SK-N-SH (cell line): ENCODE results near the gene TMED1. TPM values are rescaled to one million over a fixed set of nuclear protein-coding genes. Genes with fewer than 3 reads are reported as not detected.

ENCODE experiments used
- CTCF ChIA-PET: fragments of 300-600, 350-600 bp; formaldehyde crosslinking; extraction: SDS; loops from one replicate; lab custom pipeline; 2021; lab: Yijun Ruan, JAX
- POLR2A ChIA-PET: fragments of 350-600 bp; sonication (Branson Sonifier 250); formaldehyde crosslinking; extraction: SDS; loops from one replicate; lab custom pipeline; 2020; ENCODE audit warnings: antibody characterized with exemption, inconsistent platforms; lab: Yijun Ruan, JAX
- DNase-seq: peaks from one replicate; pipeline ENCODE4 v3.0.0; 2012
- H2AFZ ChIP-seq: fragments of 200-600 bp; sonication (generic); 2 replicates; pipeline ENCODE4 v1.8.1; 2016; ENCODE audit warnings: antibody characterized with exemption, mild to moderate bottlenecking, low read depth
- H3F3A ChIP-seq: fragments of 200-600 bp; sonication (generic); replicated peaks from 2 replicates; pipeline ENCODE3; 2016; ENCODE audit warnings: antibody characterized with exemption, mild to moderate bottlenecking; ENCODE audit not compliant: insufficient read depth
- H3K27ac ChIP-seq, 2 experiments: fragments of 200-500 bp in 1 of 2; fragments of 200-600 bp in 1 of 2; sonication (Bioruptor generic) in 1 of 2; sonication (generic), shearing (Covaris generic) in 1 of 2; 2 replicates each; pipeline versions ENCODE4 v1.5.1 to v1.6.1; 2014 to 2016; ENCODE audit warnings: low read depth in 2 of 2, inconsistent platforms in 1 of 2, low read length in 1 of 2, mild to moderate bottlenecking in 1 of 2, mixed read lengths in 1 of 2
- H3K27me3 ChIP-seq: fragments of 200-600 bp; sonication (generic), shearing (Covaris generic); 2 replicates; pipeline ENCODE4 v1.6.1; 2016; ENCODE audit warnings: mixed run types; ENCODE audit not compliant: insufficient read depth
- H3K36me3 ChIP-seq, 2 experiments: fragments of 200-500 bp in 1 of 2; fragments of 200-600 bp in 1 of 2; sonication (Bioruptor generic) in 1 of 2; sonication (generic) in 1 of 2; replicated peaks in 1 of 2; 2 replicates each; pipeline versions ENCODE3 to v1.5.1; 2014 to 2016; ENCODE audit warnings: low read length in 1 of 2, mild to moderate bottlenecking in 1 of 2; ENCODE audit not compliant: insufficient read depth in 2 of 2, control insufficient read depth in 1 of 2
- H3K4me1 ChIP-seq, 2 experiments: fragments of 200-500 bp in 1 of 2; fragments of 200-600 bp in 1 of 2; sonication (Bioruptor generic) in 1 of 2; sonication (generic), shearing (Covaris generic) in 1 of 2; 2 replicates each; pipeline versions ENCODE4 v1.5.1 to v1.6.1; 2014 to 2016; ENCODE audit warnings: low read depth in 1 of 2, low read length in 1 of 2, mixed run types in 1 of 2; ENCODE audit not compliant: insufficient read depth in 2 of 2, control insufficient read depth in 1 of 2
- H3K4me2 ChIP-seq: fragments of 200-600 bp; sonication (generic), shearing (Covaris generic); 2 replicates; pipeline ENCODE4 v1.6.1; 2017; ENCODE audit warnings: mixed run types
- H3K4me3 ChIP-seq, 2 experiments: fragments of 200-500 bp in 1 of 2; fragments of 200-600 bp in 1 of 2; sonication (Bioruptor generic) in 1 of 2; sonication (generic), shearing (Covaris generic) in 1 of 2; 2 replicates each; pipeline versions ENCODE4 v1.5.1 to v1.8.1; 2014 to 2016; ENCODE audit warnings: low read depth in 2 of 2, inconsistent platforms in 1 of 2, low read length in 1 of 2, mild to moderate bottlenecking in 1 of 2, mixed read lengths in 1 of 2, moderate library complexity in 1 of 2
- H3K79me2 ChIP-seq: fragments of 200-600 bp; sonication (generic); 2 replicates; pipeline ENCODE4 v1.8.1; 2017; ENCODE audit warnings: mild to moderate bottlenecking; ENCODE audit not compliant: insufficient read depth
- H3K9ac ChIP-seq: fragments of 200-600 bp; sonication (generic); 2 replicates; pipeline ENCODE4 v1.6.1; 2017; ENCODE audit warnings: mixed run types
- H3K9me2 ChIP-seq: fragments of 200-600 bp; sonication (generic); 2 replicates; pipeline ENCODE4 v1.6.1; 2017; ENCODE audit warnings: mixed run types
- H3K9me3 ChIP-seq: fragments of 200-600 bp; sonication (generic); 2 replicates; pipeline ENCODE4 v1.6.1; 2017; ENCODE audit warnings: mixed run types, mild to moderate bottlenecking, moderate library complexity
- H4K20me1 ChIP-seq: fragments of 200-600 bp; sonication (generic); 2 replicates; pipeline ENCODE4 v1.6.1; 2017; ENCODE audit warnings: mild to moderate bottlenecking, mixed run types; ENCODE audit not compliant: insufficient read depth
- EP300 ChIP-seq, 2 experiments: IDR thresholded peaks; 2 replicates each; pipeline versions ENCODE4 v1.4.0 to v1.6.1; 2012; ENCODE audit warnings: borderline replicate concordance in 1 of 2, low read depth in 1 of 2, low read length in 1 of 2
- FOXJ3 ChIP-seq: sonication (generic); formaldehyde crosslinking; IDR thresholded peaks from 2 replicates; pipeline ENCODE4 v1.5.1; 2020; ENCODE audit warnings: mild to moderate bottlenecking, missing genetic modification reagents
- GATA2 ChIP-seq: sonication (generic); formaldehyde crosslinking; IDR thresholded peaks from 2 replicates; pipeline ENCODE4 v1.5.0; 2020; ENCODE audit warnings: mild to moderate bottlenecking, missing genetic modification reagents
- MXI1 ChIP-seq: IDR thresholded peaks from 2 replicates; pipeline ENCODE4 v1.6.1; 2012; ENCODE audit warnings: mild to moderate bottlenecking, low read depth, low read length, improper control_type of control experiment
- NFIC ChIP-seq: IDR thresholded peaks from 2 replicates; pipeline ENCODE4 v1.4.0; 2012; ENCODE audit warnings: borderline replicate concordance
- RCOR1 ChIP-seq: fragments of 150-350 bp; IDR thresholded peaks from 2 replicates; pipeline ENCODE4 v1.6.1; 2017; ENCODE audit warnings: antibody characterized with exemption, low read length
- RFX5 ChIP-seq: IDR thresholded peaks from 2 replicates; pipeline ENCODE4 v1.6.1; 2012; ENCODE audit warnings: mild to moderate bottlenecking, improper control_type of control experiment, low read length
- RXRA ChIP-seq: IDR thresholded peaks from 2 replicates; pipeline ENCODE4 v1.4.0; 2012; ENCODE audit warnings: low read depth, mild to moderate bottlenecking, borderline replicate concordance
- SIN3A ChIP-seq: IDR thresholded peaks from 2 replicates; pipeline ENCODE4 v1.6.1; 2012; ENCODE audit warnings: low read depth, mild to moderate bottlenecking, low read length, moderate library complexity, borderline replicate concordance
- TAF1 ChIP-seq: IDR thresholded peaks from 2 replicates; pipeline ENCODE4 v1.6.1; 2012; ENCODE audit warnings: low read depth, mild to moderate bottlenecking, low read length, moderate library complexity, borderline replicate concordance
- WGBS: methylation state at CpG from one replicate; pipeline ENCODE4 v1.1.6; 2017; ENCODE audit warnings: low lambda C conversion rate; 5-methylcytosine and 5-hydroxymethylcytosine counted together
- polyA plus RNA-seq, 3 experiments: library from polyadenylated mRNA; depleted of rRNA; stranded (reverse); fragments of >200 nt; gene quantifications; 2 replicates each; pipeline ENCODE4 v1.2.3, GENCODE V29; 2012
- TF ChIP-seq, protein P1 (sequence below): fragments of 150-350 bp; IDR thresholded peaks from 2 replicates; pipeline ENCODE4 v1.6.1; 2016; ENCODE audit warnings: mild to moderate bottlenecking, low read depth, low read length
- TF ChIP-seq, protein P2 (sequence below): IDR thresholded peaks from 2 replicates; pipeline ENCODE4 v1.4.0; 2012; ENCODE audit warnings: low read depth, borderline replicate concordance
- TF ChIP-seq, protein P3 (sequence below): fragments of 200-600 bp; sonication (generic); IDR thresholded peaks from 2 replicates; pipeline ENCODE4 v1.6.1; 2017; ENCODE audit warnings: antibody characterized with exemption, mild to moderate bottlenecking, moderate library complexity

The TMED1 gene
- polyA plus RNA-seq, 1 of the 3 experiments (the other 2 are of a cell fraction) = 92.4 TPM

DNA sequence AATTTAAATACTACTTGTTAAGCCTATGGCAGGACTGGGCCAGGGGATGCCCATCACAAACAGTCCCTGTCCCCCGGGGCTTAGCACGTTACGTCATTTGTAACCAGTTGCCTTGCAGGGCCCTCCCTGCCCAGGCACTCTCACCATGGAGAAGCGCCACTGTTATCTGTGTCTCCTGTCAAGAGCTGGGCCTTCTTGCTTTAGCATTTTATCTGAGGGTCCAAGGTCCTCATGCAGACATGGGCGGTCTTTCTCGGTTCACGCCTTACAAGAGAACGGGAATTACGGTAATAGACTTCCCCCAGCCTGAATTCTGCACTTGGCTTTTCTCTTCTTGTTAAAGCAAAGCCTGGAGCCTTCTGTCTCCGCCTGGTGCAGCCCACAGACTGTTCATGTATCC is 46.1 kb downstream of the TMED1 start:
- TF ChIP-seq FOXJ3 (CRISPR knock-in tag) (no peak), NFIC (no peak), SIN3A (no peak), TAF1 (no peak), RFX5 (no peak), EP300 (IDR thresholded peaks at IDR 0.05; ENCODE audit: borderline replicate concordance in 1 of 2, low read depth in 1 of 2, low read length in 1 of 2) (no peak), MXI1 (no peak), GATA2 (no peak), RCOR1 (no peak), RXRA (no peak)
- TF ChIP-seq, protein P1, sequence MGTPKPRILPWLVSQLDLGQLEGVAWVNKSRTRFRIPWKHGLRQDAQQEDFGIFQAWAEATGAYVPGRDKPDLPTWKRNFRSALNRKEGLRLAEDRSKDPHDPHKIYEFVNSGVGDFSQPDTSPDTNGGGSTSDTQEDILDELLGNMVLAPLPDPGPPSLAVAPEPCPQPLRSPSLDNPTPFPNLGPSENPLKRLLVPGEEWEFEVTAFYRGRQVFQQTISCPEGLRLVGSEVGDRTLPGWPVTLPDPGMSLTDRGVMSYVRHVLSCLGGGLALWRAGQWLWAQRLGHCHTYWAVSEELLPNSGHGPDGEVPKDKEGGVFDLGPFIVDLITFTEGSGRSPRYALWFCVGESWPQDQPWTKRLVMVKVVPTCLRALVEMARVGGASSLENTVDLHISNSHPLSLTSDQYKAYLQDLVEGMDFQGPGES = no peak
- TF ChIP-seq, protein P2, sequence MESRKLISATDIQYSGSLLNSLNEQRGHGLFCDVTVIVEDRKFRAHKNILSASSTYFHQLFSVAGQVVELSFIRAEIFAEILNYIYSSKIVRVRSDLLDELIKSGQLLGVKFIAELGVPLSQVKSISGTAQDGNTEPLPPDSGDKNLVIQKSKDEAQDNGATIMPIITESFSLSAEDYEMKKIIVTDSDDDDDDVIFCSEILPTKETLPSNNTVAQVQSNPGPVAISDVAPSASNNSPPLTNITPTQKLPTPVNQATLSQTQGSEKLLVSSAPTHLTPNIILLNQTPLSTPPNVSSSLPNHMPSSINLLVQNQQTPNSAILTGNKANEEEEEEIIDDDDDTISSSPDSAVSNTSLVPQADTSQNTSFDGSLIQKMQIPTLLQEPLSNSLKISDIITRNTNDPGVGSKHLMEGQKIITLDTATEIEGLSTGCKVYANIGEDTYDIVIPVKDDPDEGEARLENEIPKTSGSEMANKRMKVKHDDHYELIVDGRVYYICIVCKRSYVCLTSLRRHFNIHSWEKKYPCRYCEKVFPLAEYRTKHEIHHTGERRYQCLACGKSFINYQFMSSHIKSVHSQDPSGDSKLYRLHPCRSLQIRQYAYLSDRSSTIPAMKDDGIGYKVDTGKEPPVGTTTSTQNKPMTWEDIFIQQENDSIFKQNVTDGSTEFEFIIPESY = no peak
- TF ChIP-seq, protein P3, sequence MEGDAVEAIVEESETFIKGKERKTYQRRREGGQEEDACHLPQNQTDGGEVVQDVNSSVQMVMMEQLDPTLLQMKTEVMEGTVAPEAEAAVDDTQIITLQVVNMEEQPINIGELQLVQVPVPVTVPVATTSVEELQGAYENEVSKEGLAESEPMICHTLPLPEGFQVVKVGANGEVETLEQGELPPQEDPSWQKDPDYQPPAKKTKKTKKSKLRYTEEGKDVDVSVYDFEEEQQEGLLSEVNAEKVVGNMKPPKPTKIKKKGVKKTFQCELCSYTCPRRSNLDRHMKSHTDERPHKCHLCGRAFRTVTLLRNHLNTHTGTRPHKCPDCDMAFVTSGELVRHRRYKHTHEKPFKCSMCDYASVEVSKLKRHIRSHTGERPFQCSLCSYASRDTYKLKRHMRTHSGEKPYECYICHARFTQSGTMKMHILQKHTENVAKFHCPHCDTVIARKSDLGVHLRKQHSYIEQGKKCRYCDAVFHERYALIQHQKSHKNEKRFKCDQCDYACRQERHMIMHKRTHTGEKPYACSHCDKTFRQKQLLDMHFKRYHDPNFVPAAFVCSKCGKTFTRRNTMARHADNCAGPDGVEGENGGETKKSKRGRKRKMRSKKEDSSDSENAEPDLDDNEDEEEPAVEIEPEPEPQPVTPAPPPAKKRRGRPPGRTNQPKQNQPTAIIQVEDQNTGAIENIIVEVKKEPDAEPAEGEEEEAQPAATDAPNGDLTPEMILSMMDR = no peak
- TF ChIP-seq, all 33 proteins: peak for 0
- Histone ChIP-seq H3K27ac (no peak overlapping the region), H4K20me1 (no peaks in the 10 kb centered on the region), H3F3A (no peaks in the 10 kb centered on the region), H3K4me2 (no peak overlapping the region), H3K79me2 (no peaks in the 10 kb centered on the region), H3K4me1 (no peaks in the 10 kb centered on the region), H3K4me3 (no peak overlapping the region), H3K9me2 (no peaks in the 10 kb centered on the region), H3K36me3 (peaks cover 25 to 36% of the 10 kb centered on the region in 2 experiments), H2AFZ (no peak overlapping the region), H3K27me3 (no peaks in the 10 kb centered on the region), H3K9me3 (no peaks in the 10 kb centered on the region), H3K9ac (no peak overlapping the region)
- ChIA-PET POLR2A (no interaction called here), CTCF (no interaction called here)
- WGBS = 99% methylated on average over 10 of the region's 10 CpGs
- DNase-seq = no peak
